RWPE2 (cell line): ENCODE measurements around the gene PLCL1.

Experiments
- ATAC-seq: fragments of 200-7000 bp; cut with Tn5 transposase; 3 replicates; pipeline ENCODE4 v1.9.1; 2021; ENCODE audit warnings: low read depth
- DNase-seq: peaks from one replicate; pipeline ENCODE4 v3.0.0-alpha.2; 2020; ENCODE audit warnings: low spot score
- H3K27ac ChIP-seq: fragments of 450-650 bp; 2 replicates; pipeline ENCODE4 v1.5.1; 2017; ENCODE audit warnings: mild to moderate bottlenecking; ENCODE audit not compliant: poor library complexity, severe bottlenecking
- H3K27me3 ChIP-seq: fragments of 250-450 bp; sonication (Bioruptor Pico); 2 replicates; pipeline ENCODE4 v1.5.1; 2021; ENCODE audit warnings: mild to moderate bottlenecking, moderate library complexity; ENCODE audit not compliant: insufficient read depth, poor library complexity, severe bottlenecking
- H3K36me3 ChIP-seq: fragments of 250-450 bp; sonication (Bioruptor Pico); 2 replicates; pipeline ENCODE4 v1.5.1; 2020; ENCODE audit warnings: low read depth, mild to moderate bottlenecking, moderate library complexity
- H3K4me1 ChIP-seq: fragments of 250-450 bp; sonication (Bioruptor Pico); 2 replicates; pipeline ENCODE4 v1.5.1; 2021; ENCODE audit warnings: mild to moderate bottlenecking, moderate library complexity; ENCODE audit not compliant: insufficient read depth, poor library complexity, severe bottlenecking
- H3K4me3 ChIP-seq: fragments of 250-450 bp; sonication (Bioruptor Pico); 2 replicates; pipeline ENCODE4 v1.5.1; 2021; ENCODE audit warnings: mild to moderate bottlenecking, moderate library complexity; ENCODE audit not compliant: severe bottlenecking
- H3K9me3 ChIP-seq: fragments of 250-450 bp; sonication (Bioruptor Pico); 2 replicates; pipeline ENCODE4 v1.5.1; 2021; ENCODE audit warnings: mild to moderate bottlenecking, moderate library complexity; ENCODE audit not compliant: severe bottlenecking
- TF ChIP-seq, protein P1 (sequence below): fragments of 450-650 bp; IDR thresholded peaks from one replicate; pipeline ENCODE4 v1.5.1; 2017; ENCODE audit warnings: mild to moderate bottlenecking, moderate library complexity; ENCODE audit not compliant: poor library complexity, severe bottlenecking

Gene PLCL1

DNA sequence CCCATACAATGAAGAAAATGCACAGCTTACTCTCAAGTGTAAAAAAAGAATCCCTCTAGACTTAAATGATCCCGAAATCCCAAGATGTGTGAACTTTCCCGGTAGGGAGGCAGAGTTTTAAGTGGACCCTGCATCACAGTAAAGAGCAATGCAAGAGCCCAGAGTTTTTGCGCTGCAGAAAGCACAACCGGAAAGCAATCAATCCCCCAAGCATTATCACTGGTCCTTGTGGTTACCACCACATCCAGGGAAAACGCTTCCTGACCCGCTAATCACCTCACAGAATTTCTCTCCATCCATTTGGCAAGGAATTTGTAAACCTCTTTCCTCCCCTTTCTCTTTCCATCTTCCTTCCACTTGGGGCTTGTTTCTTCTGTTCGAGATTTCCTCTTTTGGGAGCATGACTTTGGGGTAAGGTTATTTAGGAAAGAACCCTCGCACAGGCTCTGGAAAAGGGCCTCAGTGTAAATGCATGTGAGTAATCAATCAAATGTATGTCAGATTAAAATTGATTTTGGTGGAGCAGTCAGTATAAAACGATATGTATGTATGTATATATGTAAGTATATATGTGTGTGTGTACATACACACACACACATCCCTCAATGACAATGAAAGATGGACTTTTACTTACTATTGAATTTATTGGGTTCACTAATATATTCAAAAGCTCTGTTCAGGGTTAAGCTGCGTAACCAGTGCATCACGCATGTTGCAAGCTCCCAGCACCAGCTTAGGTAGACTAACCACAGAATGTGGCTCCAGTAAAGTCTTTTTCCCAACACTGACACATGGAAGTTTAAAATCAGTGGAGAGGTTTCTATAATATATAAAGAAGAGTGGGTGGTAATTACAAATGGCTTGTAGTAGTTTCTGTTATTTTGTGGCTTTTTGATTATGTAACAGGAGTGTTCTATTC lies 1.6 kb downstream of the PLCL1 start:
- Histone ChIP-seq H3K27ac (no peak overlapping the region), H3K9me3 (no peaks in the 10 kb centered on the region), H3K36me3 (no peaks in the 10 kb centered on the region), H3K4me1 (no peaks in the 10 kb centered on the region), H3K4me3 (no peak overlapping the region), H3K27me3 (peaks cover 69% of the 10 kb centered on the region)
- DNase-seq, result no peak
- TF ChIP-seq, protein P1, sequence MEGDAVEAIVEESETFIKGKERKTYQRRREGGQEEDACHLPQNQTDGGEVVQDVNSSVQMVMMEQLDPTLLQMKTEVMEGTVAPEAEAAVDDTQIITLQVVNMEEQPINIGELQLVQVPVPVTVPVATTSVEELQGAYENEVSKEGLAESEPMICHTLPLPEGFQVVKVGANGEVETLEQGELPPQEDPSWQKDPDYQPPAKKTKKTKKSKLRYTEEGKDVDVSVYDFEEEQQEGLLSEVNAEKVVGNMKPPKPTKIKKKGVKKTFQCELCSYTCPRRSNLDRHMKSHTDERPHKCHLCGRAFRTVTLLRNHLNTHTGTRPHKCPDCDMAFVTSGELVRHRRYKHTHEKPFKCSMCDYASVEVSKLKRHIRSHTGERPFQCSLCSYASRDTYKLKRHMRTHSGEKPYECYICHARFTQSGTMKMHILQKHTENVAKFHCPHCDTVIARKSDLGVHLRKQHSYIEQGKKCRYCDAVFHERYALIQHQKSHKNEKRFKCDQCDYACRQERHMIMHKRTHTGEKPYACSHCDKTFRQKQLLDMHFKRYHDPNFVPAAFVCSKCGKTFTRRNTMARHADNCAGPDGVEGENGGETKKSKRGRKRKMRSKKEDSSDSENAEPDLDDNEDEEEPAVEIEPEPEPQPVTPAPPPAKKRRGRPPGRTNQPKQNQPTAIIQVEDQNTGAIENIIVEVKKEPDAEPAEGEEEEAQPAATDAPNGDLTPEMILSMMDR, result no peak
- no peak for ATAC-seq

DNA sequence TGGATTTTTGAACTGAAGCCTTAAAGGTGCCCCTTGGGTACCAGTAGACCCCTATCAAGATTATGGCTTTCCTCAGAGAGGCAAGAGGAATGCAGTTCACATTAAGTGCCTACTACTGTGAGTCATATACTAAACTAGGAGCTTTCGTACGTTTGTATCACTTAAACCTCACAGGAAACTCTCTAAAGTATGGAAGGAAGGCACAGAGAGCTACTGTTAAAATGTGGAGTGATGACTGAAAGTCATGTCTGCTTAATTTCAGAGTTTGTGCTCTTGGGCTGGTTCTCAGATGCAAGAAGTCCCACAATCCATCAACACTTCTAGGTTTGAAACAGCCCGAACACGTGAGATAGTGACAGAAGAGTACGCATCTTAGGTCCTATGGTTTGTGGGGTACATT lies 4.7 kb downstream of the PLCL1 start:
- H3K36me3 ChIP-seq, result no peaks in the 10 kb centered on the region
- no peak for DNase-seq
- ATAC-seq, result no peak
- H3K4me1 ChIP-seq, result no peaks in the 10 kb centered on the region
- H3K27me3 ChIP-seq, result peaks cover 46% of the 10 kb centered on the region
- TF ChIP-seq, protein P1, result no peak
- no peak overlapping the region for H3K4me3 ChIP-seq
- no peaks in the 10 kb centered on the region for H3K9me3 ChIP-seq
- H3K27ac ChIP-seq, result no peak overlapping the region

DNA sequence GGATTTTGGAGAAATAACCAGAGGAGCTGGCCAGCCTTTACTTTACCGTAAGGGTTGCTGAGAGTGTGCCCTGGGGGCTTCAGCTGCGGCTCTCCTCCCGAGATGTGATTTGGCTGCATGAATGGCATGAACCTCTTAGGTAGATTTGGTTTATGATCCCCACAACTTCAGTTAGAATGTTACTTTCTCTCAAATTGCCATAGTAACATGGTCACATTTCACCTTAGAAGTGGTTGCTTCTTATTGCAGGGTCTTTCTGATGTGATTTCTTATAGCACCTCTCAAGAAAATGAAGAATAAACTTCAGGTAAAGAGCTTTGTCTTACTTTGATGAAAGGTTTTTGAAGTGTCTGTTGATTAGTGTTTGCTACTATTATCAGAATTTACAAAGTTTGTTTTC lies 5.6 kb downstream of the PLCL1 start:
- no peaks in the 10 kb centered on the region for H3K4me1 ChIP-seq

DNA sequence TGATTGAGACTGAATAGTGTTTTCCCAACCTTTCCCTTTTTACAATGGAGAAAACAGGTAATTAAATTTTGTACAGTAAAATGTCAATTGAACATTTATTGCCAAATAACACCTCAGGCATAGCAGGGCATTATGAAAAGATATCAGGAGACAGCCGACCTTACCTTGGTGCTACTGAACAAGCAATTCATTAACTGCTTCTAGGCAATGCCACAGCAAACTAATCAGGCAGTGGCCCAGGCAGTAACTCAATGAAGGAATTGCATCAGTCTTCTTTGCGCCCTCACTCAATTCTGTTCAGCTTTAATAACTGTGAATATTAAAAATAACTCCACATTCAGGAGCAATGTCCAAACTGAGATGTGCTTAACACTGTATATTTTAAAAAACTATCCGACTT lies 6.1 kb downstream of the PLCL1 start:
- H3K9me3 ChIP-seq, result no peaks in the 10 kb centered on the region
- no peak overlapping the region for H3K4me3 ChIP-seq
- H3K36me3 ChIP-seq, result no peaks in the 10 kb centered on the region
- TF ChIP-seq, protein P1, result no peak
- peaks cover 35% of the 10 kb centered on the region for H3K27me3 ChIP-seq
- no peak overlapping the region for H3K27ac ChIP-seq
- H3K4me1 ChIP-seq, result no peaks in the 10 kb centered on the region
- ATAC-seq (no peak), DNase-seq (no peak)

More for the DNA sequence above, 5.6 kb downstream of the PLCL1 start:
- TF ChIP-seq, protein P1, result no peak
- peaks cover 39% of the 10 kb centered on the region for H3K27me3 ChIP-seq
- no peak overlapping the region for H3K27ac ChIP-seq
- no peaks in the 10 kb centered on the region for H3K9me3 ChIP-seq
- DNase-seq (no peak), ATAC-seq (no peak)
- no peak overlapping the region for H3K4me3 ChIP-seq
- H3K36me3 ChIP-seq, result no peaks in the 10 kb centered on the region
